Activated T-cell treated with anti-CD3 and anti-CD28 coated beads for 48 hours (primary cell): ENCODE measurements around the gene TMEM115.

Experiments
- DNase-seq: peaks from one replicate; pipeline ENCODE4 v3.0.0-alpha.2; 2020; ENCODE audit warnings: low read depth

TMEM115 gene

GRCh38 chr3:50358911-50359759, at the start of gene TMEM115:
Gene TMEM115, minus strand, starts transcription at chr3:50359521. Its CDS starts 458 bp downstream, at chr3:50359063.
- DNase-seq = peak; percentile 87

GRCh38 chr3:50408443-50408944, 49.2 kb upstream of the TMEM115 start:
- DNase-seq = no peak

DNA sequence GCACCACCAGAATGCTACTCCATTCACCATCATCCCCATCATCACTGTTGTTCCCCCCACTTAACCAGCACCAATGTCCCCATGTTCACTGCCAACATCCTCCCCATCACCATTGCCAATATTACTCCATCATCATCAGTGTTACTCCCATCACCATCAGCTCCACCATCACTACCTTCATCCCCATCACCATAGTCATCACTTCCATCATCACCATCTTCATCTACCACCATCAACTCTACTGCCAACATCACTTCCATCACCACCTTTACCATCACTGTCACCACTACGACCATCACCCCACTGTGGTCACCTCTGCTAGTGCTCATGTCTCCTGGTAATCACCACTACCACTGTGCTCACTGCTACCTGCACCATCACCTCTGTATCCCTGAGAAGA, 47.2 kb upstream of the TMEM115 start:
- no peak for DNase-seq

DNA sequence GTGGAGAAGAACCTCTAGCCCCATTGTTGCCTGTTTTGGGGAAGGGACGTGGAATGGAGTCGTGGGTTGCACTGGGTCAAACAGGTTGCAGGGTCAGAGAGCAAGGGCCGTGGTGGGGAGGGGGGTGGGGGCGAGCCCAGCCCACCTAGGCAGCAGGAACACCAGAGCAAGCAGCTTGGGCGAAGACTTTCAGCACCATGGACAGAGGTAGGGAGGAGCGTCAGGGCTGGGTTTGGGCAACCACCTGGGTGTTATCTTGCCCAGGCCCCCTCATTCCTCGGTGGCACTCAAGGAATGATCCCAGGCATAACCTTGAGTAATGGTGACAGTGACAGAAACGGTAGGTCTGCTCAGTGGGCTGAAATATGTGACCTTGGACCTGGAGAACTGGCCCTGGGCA, 45.9 kb upstream of the TMEM115 start:
- no peak for DNase-seq

- DNase-seq = no peak
Observed at GRCh38 chr3:50401978-50402595, 42.8 kb upstream of the TMEM115 start.

DNA sequence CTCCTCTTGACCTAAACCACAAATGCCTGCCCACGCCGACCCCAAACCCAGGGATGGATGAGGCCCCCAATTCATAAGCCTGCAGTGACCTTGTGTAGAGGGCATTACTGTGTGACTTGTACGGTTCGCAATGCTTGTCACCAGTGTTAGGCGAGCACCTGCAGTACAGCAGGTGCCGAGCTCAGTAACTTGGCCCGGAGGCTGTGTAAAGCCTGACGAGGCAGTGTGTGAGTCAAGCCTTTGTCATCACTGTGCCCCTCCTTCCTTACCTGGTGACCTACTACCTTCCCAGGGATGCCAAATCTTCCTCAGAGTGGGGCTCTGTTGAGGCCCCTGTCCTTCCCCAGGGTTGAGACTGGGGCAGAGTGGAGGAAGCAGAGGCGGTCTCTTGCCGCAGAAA, 37.2 kb upstream of the TMEM115 start:
- no peak for DNase-seq

GRCh38 chr3:50395070-50395860, 35.9 kb upstream of the TMEM115 start:
- no peak for DNase-seq

GRCh38 chr3:50393061-50393460, 33.7 kb upstream of the TMEM115 start:
- no peak for DNase-seq

DNA sequence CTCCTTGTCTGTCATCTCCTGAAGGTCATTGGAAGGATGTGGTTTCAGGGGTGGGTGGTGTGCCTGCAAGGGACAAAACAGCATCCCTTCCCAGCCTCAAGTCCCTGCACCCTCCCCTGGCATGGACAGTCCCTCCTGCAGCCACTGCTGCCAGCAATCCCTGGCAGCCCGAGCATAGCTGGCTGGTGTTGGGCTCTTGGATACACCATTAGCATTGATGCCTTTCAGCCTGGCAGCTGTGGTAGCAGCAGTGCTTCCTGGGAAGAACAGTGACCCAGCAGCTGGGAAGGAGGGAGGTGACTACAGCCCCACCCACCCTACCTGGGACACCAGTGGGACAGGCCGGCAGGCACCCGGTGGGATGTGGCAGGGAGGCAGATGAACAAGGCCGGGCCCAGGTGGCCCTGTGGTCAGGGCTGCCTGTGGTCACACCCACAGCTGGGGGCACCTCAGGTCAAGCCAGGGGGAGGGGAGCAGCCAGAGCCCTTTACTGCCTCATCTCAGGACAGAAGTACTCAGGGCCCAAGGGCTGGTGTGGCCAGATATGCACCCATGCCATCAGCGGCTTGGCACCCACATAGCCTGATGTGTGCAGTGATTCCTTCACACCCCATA, 32.9 kb upstream of the TMEM115 start:
- DNase-seq = no peak

GRCh38 chr3:50390508-50391224, 31.3 kb upstream of the TMEM115 start:
- no peak for DNase-seq

GRCh38 chr3:50389414-50389767, 30.1 kb upstream of the TMEM115 start:
- no peak for DNase-seq

DNA sequence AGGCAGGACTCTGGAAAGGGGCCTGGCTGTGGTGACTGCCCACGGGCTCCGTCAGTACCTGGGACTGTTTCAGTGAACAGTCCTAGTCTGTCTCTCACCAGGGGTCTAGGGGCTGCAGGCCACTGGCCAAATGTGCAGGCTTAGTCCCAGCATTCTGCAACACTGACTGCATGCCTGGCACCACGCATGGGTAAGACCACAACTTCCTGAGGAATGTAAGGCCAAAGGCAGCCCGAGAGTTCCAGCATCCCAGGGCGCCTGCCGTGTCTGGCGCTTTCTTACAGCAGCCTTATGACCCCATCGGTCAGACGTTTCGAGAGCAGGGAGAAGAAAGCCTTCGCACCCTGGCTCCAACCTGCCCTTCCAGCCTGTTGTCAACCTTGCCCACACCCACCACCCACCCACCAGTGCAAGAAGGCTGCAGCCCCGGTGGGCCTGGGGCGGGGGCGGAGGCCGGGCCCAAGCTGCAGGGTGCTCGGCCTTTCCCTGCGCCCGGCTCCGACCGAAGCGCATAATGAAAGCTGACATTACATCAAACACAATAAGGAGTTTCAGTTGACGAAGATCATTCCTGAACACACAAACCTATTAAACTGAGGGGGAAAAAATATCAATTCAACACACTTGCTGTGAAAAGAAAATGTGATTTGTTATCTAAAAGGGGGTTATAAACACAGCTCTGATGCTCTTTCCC, 29.5 kb upstream of the TMEM115 start:
- no peak for DNase-seq

DNA sequence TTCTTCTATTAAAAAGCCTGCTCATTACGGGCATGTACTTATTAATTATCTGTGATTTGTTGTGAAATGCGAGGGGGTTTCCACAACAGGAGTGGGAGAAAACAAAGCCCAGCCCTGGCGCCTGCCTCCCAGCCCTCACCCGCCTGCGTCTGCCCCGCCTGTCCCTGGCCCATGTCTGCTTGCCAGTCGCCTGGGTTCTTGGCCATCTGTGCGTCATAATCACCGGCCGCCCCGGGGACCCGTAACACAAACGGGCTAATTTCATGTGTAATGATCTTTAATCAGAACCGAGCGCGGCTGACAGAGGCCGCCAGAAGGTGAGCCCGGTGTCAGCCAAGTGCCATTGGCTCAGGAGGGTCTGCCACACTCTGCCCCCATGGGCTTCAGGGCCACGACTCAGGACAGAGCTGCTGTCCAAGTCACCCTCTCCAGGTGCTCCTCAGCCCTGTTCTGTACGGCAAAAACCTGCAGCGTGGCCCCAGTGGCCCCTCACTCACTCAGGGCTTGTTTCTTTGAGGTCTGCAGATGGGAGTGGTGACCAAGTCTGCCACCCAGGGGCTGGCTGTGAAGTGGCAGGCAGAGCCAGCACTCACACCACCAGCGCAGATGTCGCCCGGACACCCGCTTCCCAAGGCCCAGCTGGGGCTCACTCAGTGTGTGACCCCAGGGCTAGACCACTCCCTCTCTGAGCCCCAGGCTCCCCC, 28.8 kb upstream of the TMEM115 start:
- no peak for DNase-seq

GRCh38 chr3:50385754-50386153, 26.4 kb upstream of the TMEM115 start:
- no peak for DNase-seq

DNA sequence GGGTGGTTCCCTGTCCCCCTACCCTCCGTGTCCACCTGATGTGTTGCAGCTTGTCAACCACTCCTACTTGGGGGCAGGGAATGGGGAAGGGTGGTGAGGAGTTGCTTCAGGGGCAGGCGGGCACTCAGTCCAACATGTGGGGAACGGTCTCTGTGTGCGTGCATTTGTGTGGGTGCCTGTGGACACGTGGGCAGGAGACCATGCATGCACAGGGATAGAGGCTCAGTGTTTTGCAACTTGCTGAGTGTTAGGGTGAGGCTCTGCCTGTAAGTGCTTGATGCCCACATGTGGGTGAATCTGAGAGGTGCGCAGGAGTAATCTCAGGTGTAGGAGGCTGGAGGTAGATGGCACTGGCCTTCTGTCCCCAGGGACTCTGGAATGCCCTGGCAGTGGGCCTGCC, 24.4 kb upstream of the TMEM115 start:
- DNase-seq = no peak

- no peak for DNase-seq
Observed at GRCh38 chr3:50382722-50383121, 23.4 kb upstream of the TMEM115 start.

- no peak for DNase-seq
Observed at GRCh38 chr3:50381383-50381782, 22.1 kb upstream of the TMEM115 start.

- no peak for DNase-seq
Observed at GRCh38 chr3:50380405-50381085, 21.2 kb upstream of the TMEM115 start.

GRCh38 chr3:50378757-50379156, 19.4 kb upstream of the TMEM115 start:
- no peak for DNase-seq

DNA sequence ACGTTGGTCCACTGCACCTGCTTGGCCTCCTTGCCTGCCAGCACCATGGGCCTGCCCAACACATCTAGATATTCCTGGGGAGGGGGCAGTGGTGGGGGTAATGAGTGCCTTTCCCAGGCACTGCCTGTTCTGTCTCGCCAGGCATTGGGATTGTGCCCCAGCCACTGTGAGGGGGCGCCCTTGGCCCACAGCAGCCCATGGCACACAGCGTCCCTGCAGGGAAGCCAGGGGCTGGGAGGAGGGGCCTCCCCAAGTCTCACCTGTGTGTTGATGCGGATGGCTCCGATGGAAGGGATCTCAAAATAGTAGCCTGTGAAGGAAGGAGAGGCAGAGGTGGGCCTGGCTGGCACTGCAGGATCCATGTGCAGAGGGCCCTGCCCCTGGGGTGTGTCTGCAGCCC, 18.7 kb upstream of the TMEM115 start:
- DNase-seq = no peak
